Measurements from ENCODE around the gene NELFE.

NELFE gene

GRCh38 chr6:31971279-31971992, 12.7 kb upstream of the NELFE start:
- H3K4me3 ChIP-seq (ENCODE audit: control insufficient read depth, low read depth, low read length) = peak overlapping the region; percentile 84
- no peak for DNase-seq (ENCODE audit: low read depth)
- TF ChIP-seq, protein P1, sequence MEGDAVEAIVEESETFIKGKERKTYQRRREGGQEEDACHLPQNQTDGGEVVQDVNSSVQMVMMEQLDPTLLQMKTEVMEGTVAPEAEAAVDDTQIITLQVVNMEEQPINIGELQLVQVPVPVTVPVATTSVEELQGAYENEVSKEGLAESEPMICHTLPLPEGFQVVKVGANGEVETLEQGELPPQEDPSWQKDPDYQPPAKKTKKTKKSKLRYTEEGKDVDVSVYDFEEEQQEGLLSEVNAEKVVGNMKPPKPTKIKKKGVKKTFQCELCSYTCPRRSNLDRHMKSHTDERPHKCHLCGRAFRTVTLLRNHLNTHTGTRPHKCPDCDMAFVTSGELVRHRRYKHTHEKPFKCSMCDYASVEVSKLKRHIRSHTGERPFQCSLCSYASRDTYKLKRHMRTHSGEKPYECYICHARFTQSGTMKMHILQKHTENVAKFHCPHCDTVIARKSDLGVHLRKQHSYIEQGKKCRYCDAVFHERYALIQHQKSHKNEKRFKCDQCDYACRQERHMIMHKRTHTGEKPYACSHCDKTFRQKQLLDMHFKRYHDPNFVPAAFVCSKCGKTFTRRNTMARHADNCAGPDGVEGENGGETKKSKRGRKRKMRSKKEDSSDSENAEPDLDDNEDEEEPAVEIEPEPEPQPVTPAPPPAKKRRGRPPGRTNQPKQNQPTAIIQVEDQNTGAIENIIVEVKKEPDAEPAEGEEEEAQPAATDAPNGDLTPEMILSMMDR (IDR thresholded peaks at IDR 0.05; ENCODE audit: control insufficient read depth, insufficient read depth, low read depth, low read length, missing control alignments) = no peak

DNA sequence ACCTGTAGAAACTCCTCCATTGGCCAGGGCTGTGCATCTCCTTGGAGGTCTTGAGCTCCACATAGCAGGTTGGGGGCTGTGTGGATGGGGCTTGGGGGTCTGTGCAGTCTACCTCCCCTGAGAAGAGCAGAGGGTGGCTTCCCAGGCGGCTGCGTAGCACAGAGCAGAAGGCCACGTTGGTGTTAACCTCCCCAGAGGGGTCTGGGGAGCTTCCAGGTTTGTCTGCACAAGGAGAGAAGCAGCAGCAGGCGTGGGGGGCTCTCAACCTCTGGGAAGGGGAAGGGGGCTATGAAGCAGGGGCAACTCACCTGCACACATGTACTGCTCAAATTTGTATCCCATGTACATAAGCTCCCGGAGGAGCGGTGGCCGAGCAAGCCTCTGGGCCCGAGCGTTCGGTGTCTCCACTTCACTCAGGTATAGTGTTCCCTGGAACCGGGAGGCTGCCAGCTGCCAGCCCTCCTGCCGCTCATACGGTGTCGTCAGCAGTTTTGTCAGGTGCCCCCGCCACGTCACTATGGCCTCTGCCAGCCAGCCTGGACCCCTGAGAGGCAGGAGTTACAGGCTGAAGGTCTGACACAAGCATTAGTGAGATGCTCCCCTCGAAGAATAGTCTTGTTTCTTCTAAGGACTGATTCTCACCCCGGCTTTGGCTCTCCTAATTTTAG, 12.0 kb upstream of the NELFE start:
- no peak for DNase-seq (ENCODE audit: low read depth)
- TF ChIP-seq, protein P1 (IDR thresholded peaks at IDR 0.05; ENCODE audit: control insufficient read depth, insufficient read depth, low read depth, low read length, missing control alignments) = no peak
- H3K4me3 ChIP-seq (ENCODE audit: control insufficient read depth, low read depth, low read length) = peak overlapping the region; percentile 84

GRCh38 chr6:31969712-31970603, 11.2 kb upstream of the NELFE start:
- no peak for DNase-seq (ENCODE audit: low read depth)
- H3K4me3 ChIP-seq (ENCODE audit: control insufficient read depth, low read depth, low read length) = peak overlapping the region; percentile 84
- TF ChIP-seq, protein P1 (IDR thresholded peaks at IDR 0.05; ENCODE audit: control insufficient read depth, insufficient read depth, low read depth, low read length, missing control alignments) = no peak

DNA sequence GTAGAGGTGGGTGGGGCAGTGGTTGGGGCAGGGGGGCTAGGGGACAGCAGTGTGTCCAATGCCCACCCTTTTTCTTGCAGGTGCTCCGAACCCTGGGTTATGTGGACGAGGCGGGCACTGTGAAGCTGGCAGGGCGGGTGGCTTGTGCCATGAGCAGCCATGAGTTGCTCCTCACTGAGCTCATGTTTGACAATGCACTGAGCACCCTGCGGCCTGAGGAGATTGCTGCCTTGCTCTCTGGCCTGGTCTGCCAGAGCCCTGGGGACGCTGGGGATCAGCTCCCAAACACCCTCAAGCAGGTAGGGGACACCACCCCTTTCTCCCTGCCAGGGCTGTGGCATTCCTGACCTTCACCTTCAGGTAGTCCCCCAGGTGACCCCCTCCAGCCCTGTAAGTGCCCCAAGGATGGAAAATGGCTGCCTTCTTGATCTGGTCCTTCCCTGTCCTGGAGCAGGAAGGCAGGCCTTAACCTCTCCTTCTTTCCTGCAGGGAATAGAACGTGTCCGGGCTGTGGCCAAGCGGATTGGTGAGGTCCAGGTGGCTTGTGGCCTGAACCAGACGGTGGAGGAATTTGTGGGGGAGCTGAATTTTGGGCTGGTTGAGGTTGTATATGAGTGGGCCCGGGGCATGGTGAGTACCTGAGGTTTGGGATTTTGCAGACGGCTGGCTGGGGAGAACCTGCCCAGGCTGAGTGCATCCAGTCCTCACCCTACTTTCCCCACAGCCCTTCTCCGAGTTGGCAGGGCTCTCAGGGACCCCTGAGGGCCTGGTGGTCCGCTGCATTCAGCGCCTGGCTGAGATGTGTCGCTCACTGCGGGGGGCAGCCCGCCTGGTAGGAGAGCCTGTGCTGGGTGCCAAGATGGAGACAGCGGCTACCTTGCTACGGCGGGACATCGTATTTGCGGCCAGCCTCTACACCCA, 10.3 kb upstream of the NELFE start:
- TF ChIP-seq, protein P1 (IDR thresholded peaks at IDR 0.05; ENCODE audit: control insufficient read depth, insufficient read depth, low read depth, low read length, missing control alignments) = no peak
- no peak overlapping the region for H3K4me3 ChIP-seq (ENCODE audit: control insufficient read depth, low read depth, low read length)
- no peak for DNase-seq (ENCODE audit: low read depth)

DNA sequence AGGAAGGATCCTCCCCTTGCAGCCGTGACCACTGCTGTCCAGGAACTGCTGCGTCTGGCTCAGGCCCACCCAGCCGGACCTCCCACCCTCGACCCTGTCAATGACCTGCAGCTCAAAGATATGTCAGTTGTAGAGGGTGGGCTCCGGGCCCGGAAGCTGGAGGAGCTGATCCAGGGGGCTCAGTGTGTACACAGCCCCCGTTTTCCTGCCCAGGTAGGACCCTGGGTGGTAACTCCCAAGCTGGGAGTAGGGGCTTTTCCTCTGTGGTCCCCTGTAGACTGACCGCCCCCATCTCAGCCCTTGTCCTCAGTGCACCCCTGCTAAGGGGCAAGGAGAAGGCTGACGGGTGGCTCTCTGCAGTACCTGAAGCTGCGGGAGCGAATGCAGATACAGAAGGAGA, 9.6 kb upstream of the NELFE start:
- TF ChIP-seq, protein P1 (IDR thresholded peaks at IDR 0.05; ENCODE audit: control insufficient read depth, insufficient read depth, low read depth, low read length, missing control alignments) = no peak
- DNase-seq (ENCODE audit: low read depth) = no peak
- no peak overlapping the region for H3K4me3 ChIP-seq (ENCODE audit: control insufficient read depth, low read depth, low read length)

All from AG09309 (cell line).